ENCODE data around the gene CAVIN1.

- TF ChIP-seq CTCF (IDR thresholded peaks at IDR 0.05), result no peak
- no peak for TF ChIP-seq POLR2A (IDR thresholded peaks at IDR 0.05)
Measured at GRCh38 chr17:42411361-42411760, 11.7 kb downstream of the CAVIN1 start.

Measured in Peyer's patch (tissue), 4 donors.